NB4 (cell line): ENCODE measurements around the gene SORBS1.

Source experiments
- DNase-seq: peaks from one replicate; pipeline ENCODE4 v3.0.0; 2010; ENCODE audit warnings: low read depth
- H3K4me3 ChIP-seq: one replicate; pipeline ENCODE4 v1.5.1; 2011; ENCODE audit warnings: mild to moderate bottlenecking, low read depth, low read length, moderate library complexity
- MAX ChIP-seq: IDR thresholded peaks from 2 replicates; pipeline ENCODE4 v1.6.1; 2011; ENCODE audit warnings: low read depth, low read length
- MYC ChIP-seq: IDR thresholded peaks from 2 replicates; pipeline ENCODE4 v1.6.1; 2011; ENCODE audit warnings: low read depth, low read length
- POLR2A ChIP-seq: IDR thresholded peaks from 2 replicates; pipeline ENCODE4 v1.6.1; 2011; ENCODE audit warnings: mild to moderate bottlenecking; ENCODE audit not compliant: insufficient read length; ENCODE audit errors: extremely low read depth
- TF ChIP-seq, protein P1 (sequence below): IDR thresholded peaks from one replicate; pipeline ENCODE4 v1.5.1; 2012; ENCODE audit warnings: low read depth, low read length

SORBS1 gene

GRCh38 chr10:95501203-95502094, 59.7 kb downstream of the SORBS1 start:
- H3K4me3 ChIP-seq: no peak overlapping the region
- TF ChIP-seq, protein P1, sequence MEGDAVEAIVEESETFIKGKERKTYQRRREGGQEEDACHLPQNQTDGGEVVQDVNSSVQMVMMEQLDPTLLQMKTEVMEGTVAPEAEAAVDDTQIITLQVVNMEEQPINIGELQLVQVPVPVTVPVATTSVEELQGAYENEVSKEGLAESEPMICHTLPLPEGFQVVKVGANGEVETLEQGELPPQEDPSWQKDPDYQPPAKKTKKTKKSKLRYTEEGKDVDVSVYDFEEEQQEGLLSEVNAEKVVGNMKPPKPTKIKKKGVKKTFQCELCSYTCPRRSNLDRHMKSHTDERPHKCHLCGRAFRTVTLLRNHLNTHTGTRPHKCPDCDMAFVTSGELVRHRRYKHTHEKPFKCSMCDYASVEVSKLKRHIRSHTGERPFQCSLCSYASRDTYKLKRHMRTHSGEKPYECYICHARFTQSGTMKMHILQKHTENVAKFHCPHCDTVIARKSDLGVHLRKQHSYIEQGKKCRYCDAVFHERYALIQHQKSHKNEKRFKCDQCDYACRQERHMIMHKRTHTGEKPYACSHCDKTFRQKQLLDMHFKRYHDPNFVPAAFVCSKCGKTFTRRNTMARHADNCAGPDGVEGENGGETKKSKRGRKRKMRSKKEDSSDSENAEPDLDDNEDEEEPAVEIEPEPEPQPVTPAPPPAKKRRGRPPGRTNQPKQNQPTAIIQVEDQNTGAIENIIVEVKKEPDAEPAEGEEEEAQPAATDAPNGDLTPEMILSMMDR: no peak
- TF ChIP-seq POLR2A (no peak), MYC (no peak), MAX (no peak)
- DNase-seq: no peak

GRCh38 chr10:95500649-95501048, 60.5 kb downstream of the SORBS1 start:
- TF ChIP-seq, protein P1: no peak
- TF ChIP-seq MYC (no peak), POLR2A (no peak), MAX (no peak)
- no peak for DNase-seq

DNA sequence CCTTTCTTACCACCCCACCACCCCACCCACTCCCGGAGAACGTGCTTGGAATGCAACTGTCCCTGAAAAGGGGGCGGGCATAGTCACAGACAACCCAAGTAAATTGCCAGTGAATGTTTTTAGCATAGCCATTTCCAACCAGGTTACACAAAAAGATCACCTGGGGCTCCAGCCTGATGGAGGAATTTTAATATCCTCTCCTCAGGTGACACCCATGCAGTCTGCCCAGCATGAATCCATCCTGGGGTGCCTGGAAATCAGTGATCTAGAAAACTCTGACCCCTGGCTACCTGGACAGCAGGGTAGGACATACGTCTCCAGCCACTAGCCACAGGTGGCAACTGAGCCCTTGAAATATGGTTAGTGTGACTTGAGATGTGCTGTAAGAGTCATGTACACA, 61.1 kb downstream of the SORBS1 start:
- TF ChIP-seq, protein P1: no peak
- no peak for TF ChIP-seq MYC
- no peak for TF ChIP-seq MAX
- no peak for TF ChIP-seq POLR2A
- no peak for DNase-seq
- H3K4me3 ChIP-seq: no peak overlapping the region

More at GRCh38 chr10:95500649-95501048, 60.5 kb downstream of the SORBS1 start:
- H3K4me3 ChIP-seq: no peak overlapping the region

- no peak for DNase-seq
- TF ChIP-seq MAX: no peak
- TF ChIP-seq MYC: no peak
- no peak for TF ChIP-seq POLR2A
- TF ChIP-seq, protein P1: no peak
- H3K4me3 ChIP-seq: no peak overlapping the region
Measured at GRCh38 chr10:95499482-95499989, 61.6 kb downstream of the SORBS1 start.

DNA sequence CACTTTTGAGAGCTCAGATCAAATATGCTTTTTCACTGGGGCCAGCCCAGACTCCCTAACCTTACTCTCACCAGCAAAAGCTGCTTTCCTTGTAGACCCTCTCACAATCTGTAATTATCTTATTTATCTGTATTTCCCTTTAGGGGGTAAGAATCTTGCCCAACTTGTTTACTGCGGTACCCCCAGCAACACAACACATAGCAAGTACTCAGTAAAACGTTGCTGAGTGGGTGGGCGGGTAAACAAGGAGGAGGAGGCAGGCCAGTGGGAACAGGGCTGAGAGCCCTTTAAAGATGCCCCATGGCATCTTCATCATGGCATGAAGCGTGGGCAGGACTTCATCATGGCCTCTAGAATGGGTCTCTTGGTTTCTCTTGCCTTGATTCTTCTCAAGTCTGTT, 64.2 kb downstream of the SORBS1 start:
- no peak overlapping the region for H3K4me3 ChIP-seq
- TF ChIP-seq POLR2A (no peak), MAX (no peak), MYC (no peak)
- TF ChIP-seq, protein P1: no peak
- no peak for DNase-seq
